Stimulated activated CD8-positive, alpha-beta memory T cell treated with anti-CD3 and anti-CD28 coated beads, Interleukin-15, amount 100 ng/mL, for 48 hours (primary cell): ENCODE results near the gene ADAMTS4.
"Not testable (repeated sequence)": the region's sequence is repeated elsewhere in the genome, so short reads cannot be mapped to it uniquely, and the experiment has no call there.

Experiments
- DNase-seq, 2 donors: peaks; one replicate each; pipeline ENCODE4 v3.0.0-alpha.2; 2020; ENCODE audit warnings: low read depth in 2 of 2

The ADAMTS4 gene

GRCh38 chr1:161198897-161199431, at the start of gene ADAMTS4:
Gene ADAMTS4 (minus strand): TSS chr1:161199054. CDS start chr1:161198627, 427 bp downstream.
- no peak for DNase-seq

DNA sequence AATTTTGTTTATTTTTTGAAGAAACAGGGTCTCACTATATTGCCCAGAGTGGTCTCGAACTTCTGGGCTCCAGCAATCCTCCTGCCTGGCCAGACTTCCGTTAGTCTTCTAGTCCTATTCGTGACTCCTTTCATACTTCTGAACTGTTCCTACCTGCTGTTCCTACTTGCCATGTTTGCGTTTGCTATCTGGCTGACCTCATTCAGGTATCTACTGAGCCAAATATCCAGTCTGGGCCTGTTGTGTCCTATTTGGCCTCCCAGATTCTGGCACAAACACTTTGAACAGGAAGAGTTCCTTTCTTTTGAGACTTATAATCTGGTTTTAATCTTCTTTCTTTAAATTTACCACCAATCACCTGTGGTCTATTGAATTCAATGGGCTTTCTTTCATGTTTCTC, 46.0 kb upstream of the ADAMTS4 start:
- no peak for DNase-seq

DNA sequence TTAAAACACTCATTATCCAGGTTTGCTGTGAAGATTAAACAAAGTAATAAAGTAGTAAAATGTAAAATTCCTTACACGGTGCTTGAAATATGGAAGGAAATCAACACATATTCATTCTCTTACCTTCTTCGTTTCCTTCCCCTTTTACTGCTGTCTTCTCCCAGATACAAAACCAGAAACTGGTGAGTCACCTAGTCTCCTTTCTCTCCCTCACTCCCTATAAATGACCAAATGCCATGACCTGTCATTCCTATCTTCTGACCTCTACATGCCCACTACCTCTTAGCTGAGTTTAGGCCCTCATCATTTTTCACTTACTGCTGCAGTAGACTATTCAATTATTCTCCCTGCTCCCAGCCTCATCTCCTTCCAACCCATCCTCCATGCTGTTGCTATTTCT, 43.5 kb upstream of the ADAMTS4 start:
- DNase-seq: no peak

DNA sequence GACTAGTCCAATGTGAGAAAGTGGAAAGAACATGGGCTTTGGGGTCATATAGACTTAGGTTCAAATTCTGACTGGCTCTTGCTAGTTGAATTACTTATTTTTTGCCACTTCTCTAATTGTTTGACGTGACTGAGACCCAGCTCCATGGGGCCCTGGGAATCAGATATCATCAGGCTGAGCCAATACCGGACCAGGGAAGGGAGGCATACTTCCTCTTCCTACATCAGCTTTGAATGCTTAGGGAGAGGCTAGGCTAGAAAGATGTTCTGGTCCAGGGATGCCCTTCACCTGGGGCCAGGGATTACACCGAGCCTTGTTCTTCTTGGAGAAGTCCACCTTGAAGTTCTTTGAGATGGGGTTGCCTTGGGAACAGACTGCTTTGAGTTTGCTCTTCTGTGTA, 42.8 kb upstream of the ADAMTS4 start:
- no peak for DNase-seq

- DNase-seq: no peak
Observed at GRCh38 chr1:161238039-161238473, 39.2 kb upstream of the ADAMTS4 start, which contains the start of gene NR1I3. Gene NR1I3 (minus strand): TSS chr1:161238203. CDS start chr1:161236565, 1,638 bp downstream.

GRCh38 chr1:161235957-161236775, 37.3 kb upstream of the ADAMTS4 start:
- no peak for DNase-seq

DNA sequence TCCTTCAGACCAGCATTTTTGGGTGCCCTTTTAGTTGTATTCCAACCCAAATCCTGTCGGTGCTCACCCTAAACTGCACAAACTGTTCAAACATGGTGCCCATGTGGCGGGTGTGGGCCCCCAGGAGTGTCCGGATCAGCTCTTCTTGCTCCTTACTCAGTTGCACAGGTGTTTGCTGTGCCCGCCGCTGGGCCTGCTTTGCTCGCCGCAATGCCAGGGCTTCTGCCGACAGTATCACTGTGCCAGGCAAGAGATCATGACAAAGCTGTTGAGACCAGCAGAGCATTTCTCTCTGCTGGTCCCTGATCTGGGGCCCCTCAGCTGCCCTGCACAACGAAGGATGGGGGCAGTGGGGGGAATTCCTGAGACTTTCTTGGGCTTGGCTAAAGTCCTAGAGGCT, 34.2 kb upstream of the ADAMTS4 start:
- no peak for DNase-seq

GRCh38 chr1:161230762-161231161, 31.9 kb upstream of the ADAMTS4 start:
- DNase-seq: no peak

DNA sequence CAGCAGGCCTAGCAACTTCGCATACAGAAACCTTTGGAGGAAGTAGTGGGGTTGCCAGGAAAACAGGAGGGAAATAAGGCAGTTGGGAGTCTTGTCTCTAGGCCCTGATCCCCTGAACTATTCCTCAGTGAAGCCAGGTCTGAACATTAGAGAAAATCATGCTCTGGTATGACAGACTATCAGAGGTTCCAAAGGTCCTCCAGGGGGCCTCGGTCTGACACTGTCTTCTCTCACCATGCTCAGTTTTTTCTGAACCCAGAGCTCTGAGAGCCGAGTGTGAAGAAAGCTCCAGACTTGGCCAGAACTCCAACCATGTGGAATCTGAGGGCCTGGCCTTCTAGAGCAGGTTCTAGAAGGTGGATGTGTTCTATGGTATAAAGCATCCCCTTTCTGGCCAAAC, 31.0 kb upstream of the ADAMTS4 start:
- DNase-seq: no peak

DNA sequence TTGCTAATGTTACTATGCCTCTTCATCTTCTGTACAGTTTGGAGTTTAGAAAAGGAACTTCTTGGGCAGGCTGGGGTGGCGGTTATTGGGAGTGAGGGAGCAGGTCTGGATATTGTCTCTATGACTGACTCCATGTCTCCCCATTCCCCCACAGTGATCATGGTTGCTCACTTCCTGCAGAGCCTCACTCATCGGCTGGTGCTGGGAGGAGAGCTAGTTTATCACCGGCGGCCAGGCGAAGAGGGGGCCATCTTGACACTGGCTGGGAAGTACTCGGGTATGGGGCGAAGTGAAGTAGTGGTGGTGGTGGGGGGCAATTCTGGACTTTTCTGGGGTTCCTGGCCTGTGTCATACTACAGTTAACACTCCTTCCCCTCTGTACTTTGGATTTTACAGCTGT, 29.2 kb upstream of the ADAMTS4 start:
- no peak for DNase-seq

DNA sequence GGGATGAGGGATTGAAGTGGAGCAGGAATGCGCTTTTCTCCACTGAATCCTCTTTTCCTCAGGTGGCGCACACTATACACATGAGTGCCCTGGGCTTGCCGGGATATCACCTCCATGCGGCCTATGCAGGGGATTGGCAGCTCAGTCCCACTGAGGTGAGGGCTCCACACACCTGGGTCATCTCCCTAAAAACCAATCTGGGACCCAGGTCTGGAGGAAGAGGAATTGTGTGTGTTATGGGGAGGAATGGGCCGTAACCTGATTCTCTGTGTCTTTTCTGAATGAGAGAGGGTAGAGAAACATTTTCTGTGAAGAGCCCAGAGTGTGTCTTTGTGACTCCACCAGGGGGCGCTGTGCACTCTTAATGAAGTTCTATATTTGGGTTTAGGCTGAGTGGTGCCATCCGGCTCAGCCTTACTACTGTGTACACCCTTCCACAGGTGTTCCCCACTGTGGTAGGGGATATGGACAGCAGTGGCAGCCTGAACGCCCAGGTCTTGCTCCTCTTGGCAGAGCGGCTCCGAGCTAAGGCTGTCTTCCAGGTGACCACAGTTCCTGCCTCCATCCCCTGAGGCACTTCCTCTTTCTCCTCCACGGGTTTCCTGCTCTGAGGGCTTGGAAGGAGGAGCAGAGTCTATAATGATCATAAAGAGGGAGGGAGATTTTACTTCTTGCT, 28.5 kb upstream of the ADAMTS4 start:
- peak; percentile 64 to 67 for DNase-seq

DNA sequence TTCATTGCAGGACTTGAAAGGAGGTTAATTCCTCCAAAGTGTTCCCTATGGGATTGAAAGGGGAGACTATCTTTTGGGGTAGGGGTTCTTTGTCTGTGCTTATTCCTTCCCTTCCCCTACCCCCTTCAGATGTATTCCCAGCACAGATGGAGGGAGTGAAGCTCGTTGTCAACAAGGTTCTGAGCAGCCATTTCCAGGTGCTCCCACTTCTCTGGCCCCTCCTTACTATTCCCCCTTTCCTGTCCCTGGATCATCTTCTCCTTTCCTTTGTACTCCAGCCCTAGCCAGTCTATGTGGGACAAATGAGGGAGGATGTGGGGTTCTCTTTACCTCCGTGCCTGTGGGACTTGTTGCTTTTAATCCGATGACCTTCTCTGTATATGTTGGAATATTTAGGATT, 27.9 kb upstream of the ADAMTS4 start:
- no peak for DNase-seq

DNA sequence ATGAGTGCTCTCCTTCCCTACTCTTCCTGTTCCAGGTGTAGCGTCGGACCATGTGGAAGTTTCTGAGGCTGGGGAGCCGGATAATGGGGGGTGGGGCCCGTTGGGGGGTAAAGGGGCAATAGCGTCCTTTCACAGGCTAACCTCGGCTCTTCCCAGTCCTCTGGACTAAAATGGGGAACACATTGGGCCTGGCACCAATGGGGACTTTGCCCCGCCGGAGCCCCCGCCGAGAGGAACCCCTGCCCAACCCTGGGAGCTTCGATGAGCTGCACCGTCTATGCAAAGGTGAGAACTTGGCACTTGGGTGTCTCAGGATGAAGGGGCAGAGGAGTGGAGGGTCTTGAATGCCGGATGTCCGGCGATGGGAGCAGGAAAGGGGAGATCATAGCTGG, 27.5 kb upstream of the ADAMTS4 start:
- no peak for DNase-seq

- DNase-seq: peak; percentile 73 to 83
Observed at GRCh38 chr1:161225534-161226319, 26.9 kb upstream of the ADAMTS4 start, which contains the start of gene TOMM40L. Gene TOMM40L (plus strand): TSS chr1:161226060. CDS start chr1:161226490, 430 bp downstream.

DNA sequence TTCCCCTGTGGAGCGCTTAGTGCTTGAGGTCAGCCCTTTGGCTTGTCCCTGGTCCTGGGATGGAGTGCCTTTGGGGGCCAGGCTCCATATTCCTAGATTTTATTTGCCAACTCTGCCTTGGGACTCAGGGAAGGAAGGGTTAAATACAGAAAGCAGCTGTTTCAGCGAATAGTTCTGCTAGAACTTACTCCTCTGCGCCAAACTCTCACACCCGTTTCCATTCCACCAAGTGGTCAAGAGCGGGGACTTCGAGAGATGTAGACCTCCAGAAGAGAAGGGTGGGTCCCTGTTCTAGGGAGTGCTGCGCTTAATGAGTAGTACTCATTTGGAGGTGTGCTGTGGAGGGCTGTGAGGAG, 26.3 kb upstream of the ADAMTS4 start:
- DNase-seq: no peak

GRCh38 chr1:161224695-161225087, 25.8 kb upstream of the ADAMTS4 start:
- DNase-seq: not testable (repeated sequence)

DNA sequence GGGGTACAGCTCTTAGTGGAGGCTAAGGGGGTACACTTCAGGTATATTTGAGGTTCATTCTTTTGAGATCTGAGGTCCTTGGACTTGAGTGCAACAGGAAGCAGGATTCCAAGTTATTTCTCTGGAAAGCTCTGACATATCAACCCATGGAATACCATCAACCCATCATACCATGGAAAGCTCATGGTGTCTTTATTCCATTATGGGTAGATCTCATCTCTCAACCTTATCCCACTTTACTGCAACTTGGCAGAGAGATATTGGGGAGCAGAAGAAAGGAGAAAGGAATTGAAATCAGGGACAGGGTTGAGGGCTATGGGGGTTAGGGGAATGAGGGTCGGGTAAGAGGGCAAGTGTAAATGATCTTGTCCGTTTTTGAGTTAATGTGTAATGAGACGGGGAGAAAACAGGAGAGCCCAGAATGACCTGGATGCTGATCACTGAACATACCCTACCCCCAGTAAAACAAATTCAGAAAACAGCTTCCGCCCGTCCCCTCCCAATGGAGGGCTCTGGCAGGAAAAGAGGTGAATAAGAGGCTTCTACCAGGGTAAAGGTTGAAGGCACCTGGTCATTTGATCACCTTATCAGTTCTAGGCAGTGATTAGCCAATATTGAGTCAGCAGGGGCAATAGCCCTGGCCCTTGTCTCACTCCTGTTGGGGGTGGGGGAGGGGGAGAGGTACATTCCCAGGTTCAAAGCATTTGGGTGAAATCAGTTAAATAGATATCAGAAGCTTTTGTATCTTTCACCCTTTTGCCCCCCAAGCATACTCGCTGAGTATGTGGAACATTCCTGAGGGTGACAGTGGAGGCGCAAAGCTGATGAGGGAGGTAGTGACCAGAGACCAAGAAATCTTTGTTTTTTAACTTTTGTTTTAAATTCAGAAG, 25.2 kb upstream of the ADAMTS4 start:
- no peak for DNase-seq

GRCh38 chr1:161222175-161223019, 23.5 kb upstream of the ADAMTS4 start:
- DNase-seq: no peak

DNA sequence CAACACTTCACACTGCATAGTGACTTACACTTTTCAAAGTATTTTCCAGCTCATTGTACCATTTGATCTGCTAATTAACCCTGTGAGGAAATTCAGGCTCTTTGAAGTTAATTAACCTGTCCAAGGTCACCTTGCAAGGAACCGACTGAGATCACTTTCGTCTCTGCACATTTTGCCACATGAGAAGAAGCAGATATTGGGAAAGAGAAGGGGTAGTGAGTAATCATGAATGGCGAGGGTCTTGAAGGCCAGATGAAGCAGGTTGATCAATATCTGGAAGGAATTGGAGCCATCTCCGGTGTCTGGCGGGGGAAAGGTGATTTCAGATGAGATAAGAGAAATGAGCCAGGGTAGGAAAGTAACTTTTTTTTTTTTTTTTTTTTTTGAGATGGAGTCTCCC, 21.1 kb upstream of the ADAMTS4 start:
- DNase-seq: no peak
